Neural progenitor cell (in vitro differentiated cells): ENCODE results near the gene DCST2. TPM values are rescaled to one million over a fixed set of nuclear protein-coding genes. Genes with fewer than 3 reads are reported as not detected.

Experiments used
- DNase-seq: peaks from one replicate; pipeline ENCODE4 v3.0.0-alpha.2; 2016; ENCODE audit warnings: low spot score
- H2AFZ ChIP-seq: fragments of 200-600 bp; sonication (generic); replicated peaks from 2 replicates; pipeline ENCODE4 v1.6.1; 2016; ENCODE audit warnings: antibody characterized with exemption
- H3F3A ChIP-seq: fragments of 200-600 bp; sonication (generic); 2 replicates; pipeline ENCODE4 v1.6.1; 2016; ENCODE audit warnings: antibody characterized with exemption, low read depth
- H3K27ac ChIP-seq: fragments of 200-600 bp; sonication (generic); 2 replicates; pipeline ENCODE4 v1.5.1; 2016; ENCODE audit warnings: mild to moderate bottlenecking
- H3K27me3 ChIP-seq: fragments of 200-600 bp; sonication (generic); 2 replicates; pipeline ENCODE4 v1.6.1; 2016; ENCODE audit warnings: mild to moderate bottlenecking, moderate library complexity
- H3K36me3 ChIP-seq: fragments of 200-600 bp; sonication (generic); 2 replicates; pipeline ENCODE4 v1.5.1; 2016
- H3K4me1 ChIP-seq: fragments of 200-600 bp; sonication (generic); 2 replicates; pipeline ENCODE4 v1.6.1; 2016; ENCODE audit warnings: mixed run types
- H3K4me2 ChIP-seq: fragments of 200-600 bp; sonication (generic); 2 replicates; pipeline ENCODE4 v1.6.1; 2016
- H3K4me3 ChIP-seq: fragments of 200-600 bp; sonication (generic); 2 replicates; pipeline ENCODE4 v1.5.1; 2016
- H3K79me2 ChIP-seq: fragments of 200-600 bp; sonication (generic); 2 replicates; pipeline ENCODE4 v1.6.1; 2016; ENCODE audit warnings: low read depth
- H3K9ac ChIP-seq: fragments of 200-600 bp; sonication (generic); 2 replicates; pipeline ENCODE4 v1.6.1; 2016
- H3K9me3 ChIP-seq: fragments of 200-600 bp; sonication (generic); 2 replicates; pipeline ENCODE4 v1.5.1; 2016; ENCODE audit warnings: low read depth
- H4K20me1 ChIP-seq: fragments of 200-600 bp; sonication (generic); 2 replicates; pipeline ENCODE4 v1.6.1; 2016; ENCODE audit warnings: low read depth
- H3K27ac Mint-ChIP-seq: 3 replicates; pipeline ENCODE4 v1.8.0; 2021; ENCODE audit warnings: mixed read lengths
- H3K27me3 Mint-ChIP-seq: 2 replicates; pipeline ENCODE4 v1.8.0; 2022; ENCODE audit warnings: low read depth, mild to moderate bottlenecking, inconsistent platforms, moderate library complexity, mixed read lengths; ENCODE audit not compliant: insufficient read depth
- H3K36me3 Mint-ChIP-seq: 3 replicates; pipeline ENCODE4 v1.8.0; 2021; ENCODE audit warnings: mixed read lengths
- H3K4me1 Mint-ChIP-seq: 3 replicates; pipeline ENCODE4 v1.8.0; 2021; ENCODE audit warnings: mixed read lengths
- H3K4me3 Mint-ChIP-seq: 3 replicates; pipeline ENCODE4 v1.8.0; 2021; ENCODE audit warnings: mild to moderate bottlenecking, moderate library complexity, mixed read lengths
- H3K9me3 Mint-ChIP-seq: 3 replicates; pipeline ENCODE4 v1.8.0; 2020; ENCODE audit warnings: mixed read lengths
- EZH2 ChIP-seq: fragments of 200-600 bp; sonication (generic); IDR thresholded peaks from 2 replicates; pipeline ENCODE4 v1.6.1; 2017; ENCODE audit warnings: antibody characterized with exemption, mild to moderate bottlenecking, moderate library complexity
- EZH2phosphoT487 ChIP-seq: fragments of 200-600 bp; sonication (generic); IDR thresholded peaks from 2 replicates; pipeline ENCODE4 v1.6.1; 2017; ENCODE audit warnings: antibody characterized with exemption
- total RNA-seq: library from RNA; depleted of rRNA; stranded (reverse); fragments of >200 nt; gene quantifications from 2 replicates; pipeline ENCODE4 v1.2.3, GENCODE V29; 2015; ENCODE audit warnings: low replicate concordance
- TF ChIP-seq, protein P1 (sequence below): fragments of 200-600 bp; sonication (generic); IDR thresholded peaks from 2 replicates; pipeline ENCODE4 v1.5.1; 2017; ENCODE audit warnings: antibody characterized with exemption, mild to moderate bottlenecking

Gene DCST2
- total RNA-seq, 1 donor from 2014 or later = 1.8 TPM

DNA sequence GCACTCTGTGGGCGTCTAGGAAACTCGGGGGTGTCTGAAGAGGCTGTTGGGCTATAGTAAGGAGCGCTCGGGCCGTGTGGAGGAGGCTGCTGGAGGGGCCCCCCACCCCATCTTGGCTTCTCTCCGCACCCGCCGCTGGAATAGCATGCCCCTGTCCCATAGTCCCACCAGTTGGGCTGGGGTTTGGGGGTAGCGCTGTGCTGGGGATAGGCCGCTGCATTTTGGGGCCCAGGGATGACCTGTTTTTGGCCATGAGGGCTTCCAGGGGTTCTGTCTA, 45.6 kb upstream of the DCST2 start:
- Mint-ChIP-seq H3K27ac (peak overlapping the region; percentile 14), H3K9me3 (no peaks in the 10 kb centered on the region), H3K4me1 (peaks cover 53% of the 10 kb centered on the region), H3K36me3 (no peaks in the 10 kb centered on the region), H3K27me3 (peaks cover 49% of the 10 kb centered on the region), H3K4me3 (peak overlapping the region; percentile 94)
- DNase-seq = no peak
- Histone ChIP-seq H3K27ac (no peak overlapping the region), H3K4me2 (peak overlapping the region; percentile 98), H3K9ac (no peak overlapping the region), H3K4me1 (peaks cover 31% of the 10 kb centered on the region), H3K36me3 (no peaks in the 10 kb centered on the region), H3K9me3 (no peaks in the 10 kb centered on the region), H3F3A (peaks cover 66% of the 10 kb centered on the region), H3K27me3 (peaks cover 78% of the 10 kb centered on the region), H3K4me3 (peak overlapping the region; percentile 80), H2AFZ (peak overlapping the region; percentile 22), H4K20me1 (peaks cover 21% of the 10 kb centered on the region), H3K79me2 (no peaks in the 10 kb centered on the region)
- TF ChIP-seq, protein P1, sequence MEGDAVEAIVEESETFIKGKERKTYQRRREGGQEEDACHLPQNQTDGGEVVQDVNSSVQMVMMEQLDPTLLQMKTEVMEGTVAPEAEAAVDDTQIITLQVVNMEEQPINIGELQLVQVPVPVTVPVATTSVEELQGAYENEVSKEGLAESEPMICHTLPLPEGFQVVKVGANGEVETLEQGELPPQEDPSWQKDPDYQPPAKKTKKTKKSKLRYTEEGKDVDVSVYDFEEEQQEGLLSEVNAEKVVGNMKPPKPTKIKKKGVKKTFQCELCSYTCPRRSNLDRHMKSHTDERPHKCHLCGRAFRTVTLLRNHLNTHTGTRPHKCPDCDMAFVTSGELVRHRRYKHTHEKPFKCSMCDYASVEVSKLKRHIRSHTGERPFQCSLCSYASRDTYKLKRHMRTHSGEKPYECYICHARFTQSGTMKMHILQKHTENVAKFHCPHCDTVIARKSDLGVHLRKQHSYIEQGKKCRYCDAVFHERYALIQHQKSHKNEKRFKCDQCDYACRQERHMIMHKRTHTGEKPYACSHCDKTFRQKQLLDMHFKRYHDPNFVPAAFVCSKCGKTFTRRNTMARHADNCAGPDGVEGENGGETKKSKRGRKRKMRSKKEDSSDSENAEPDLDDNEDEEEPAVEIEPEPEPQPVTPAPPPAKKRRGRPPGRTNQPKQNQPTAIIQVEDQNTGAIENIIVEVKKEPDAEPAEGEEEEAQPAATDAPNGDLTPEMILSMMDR = no peak
- TF ChIP-seq EZH2phosphoT487 (no peak), EZH2 (no peak)

DNA sequence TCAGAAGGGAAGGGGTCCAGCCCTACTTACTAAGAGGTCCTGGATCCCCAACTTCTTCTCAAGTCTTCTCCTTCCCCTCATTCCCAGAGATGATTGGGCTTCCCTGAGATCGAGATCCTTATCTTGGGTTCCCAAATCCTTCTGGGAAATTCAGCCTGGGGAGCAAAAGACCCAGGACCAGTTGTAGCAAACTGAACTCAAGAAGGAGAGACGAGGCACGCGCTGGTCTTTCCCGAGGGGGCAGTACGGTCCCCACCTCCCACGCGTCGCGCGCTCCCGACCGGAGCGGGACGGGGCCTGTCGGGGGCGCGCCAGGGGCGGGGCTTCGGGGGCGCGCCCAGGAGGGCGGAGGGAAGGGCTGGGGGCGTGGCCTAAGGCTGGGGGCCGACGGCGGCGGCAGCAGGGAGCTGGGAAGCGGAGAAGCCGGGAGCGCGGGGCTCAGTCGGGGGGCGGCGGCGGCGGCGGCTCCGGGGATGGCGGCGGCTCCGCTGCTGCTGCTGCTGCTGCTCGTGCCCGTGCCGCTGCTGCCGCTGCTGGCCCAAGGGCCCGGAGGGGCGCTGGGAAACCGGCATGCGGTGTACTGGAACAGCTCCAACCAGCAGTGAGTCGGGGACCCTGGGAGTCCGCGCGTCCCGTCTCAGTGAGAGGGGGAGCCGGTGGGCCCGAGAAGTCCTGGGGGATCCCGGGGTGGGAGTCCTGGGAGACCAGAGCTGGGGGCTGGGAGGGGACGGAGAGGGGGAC, 45.1 kb upstream of the DCST2 start, which contains the start of gene EFNA3:
TSS of gene EFNA3 (plus strand) at position 369 of the 741 bp plus-strand sequence. CDS start at position 474, 105 bp downstream.
- Histone ChIP-seq H3K9ac (no peak within 1 kb of the TSS), H3K4me2 (peak within 1 kb of the TSS; percentile 98), H2AFZ (peak within 1 kb of the TSS; percentile 22), H4K20me1 (peaks cover 21% of the 10 kb centered on the region), H3K27me3 (peaks cover 78% of the 10 kb centered on the region), H3K79me2 (no peaks in the 10 kb centered on the region), H3F3A (peaks cover 61% of the 10 kb centered on the region), H3K9me3 (no peaks in the 10 kb centered on the region), H3K4me3 (peak within 1 kb of the TSS; percentile 80), H3K27ac (no peak within 1 kb of the TSS), H3K4me1 (peaks cover 30% of the 10 kb centered on the region), H3K36me3 (no peaks in the 10 kb centered on the region)
- Mint-ChIP-seq H3K4me3 (peak within 1 kb of the TSS; percentile 94), H3K27ac (peak within 1 kb of the TSS; percentile 48), H3K36me3 (no peaks in the 10 kb centered on the region), H3K27me3 (peaks cover 45% of the 10 kb centered on the region), H3K9me3 (no peaks in the 10 kb centered on the region), H3K4me1 (peaks cover 48% of the 10 kb centered on the region)
- TF ChIP-seq EZH2phosphoT487 = peak; percentile 45
- TF ChIP-seq, protein P1 = no peak
- peak; percentile 88 for DNase-seq

DNA sequence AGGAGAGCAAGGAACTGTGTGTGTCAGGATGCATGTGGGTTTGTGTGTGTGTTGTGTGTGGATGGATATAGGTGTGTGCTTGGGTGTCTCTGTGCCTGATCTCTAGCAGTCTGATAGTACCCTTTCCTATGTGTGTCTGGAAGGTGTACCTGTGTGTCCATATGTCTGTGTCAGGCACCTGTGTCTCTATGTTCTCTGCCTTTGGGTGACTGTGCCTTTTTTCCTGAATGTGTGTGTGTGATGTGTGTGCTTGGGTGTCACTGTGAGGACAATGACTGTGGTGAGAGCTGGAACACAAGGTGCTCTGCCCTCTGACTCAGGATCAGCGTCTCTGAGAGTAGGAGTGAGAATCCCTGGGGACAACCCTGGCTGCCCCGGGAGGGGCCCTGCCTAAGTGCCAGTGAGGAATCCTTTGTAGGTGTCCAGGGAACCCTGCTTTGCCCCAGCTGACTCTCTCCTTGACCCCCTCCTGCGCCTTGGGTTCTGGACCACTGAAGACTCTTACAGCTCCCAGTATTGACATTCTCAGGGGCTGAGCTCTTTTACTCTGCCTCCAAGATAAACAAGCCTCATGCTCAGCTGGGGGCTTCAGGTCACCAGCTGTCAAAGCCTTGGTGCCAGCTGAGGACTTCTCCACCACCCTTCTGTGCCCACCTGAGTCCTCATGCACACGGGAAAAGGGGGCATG, 44.3 kb upstream of the DCST2 start:
- H3K4me3 Mint-ChIP-seq = peak overlapping the region; percentile 94
- peaks cover 78% of the 10 kb centered on the region for H3K27me3 ChIP-seq
- H3K4me3 ChIP-seq = peak overlapping the region; percentile 80
- H4K20me1 ChIP-seq = peaks cover 15% of the 10 kb centered on the region
- H3F3A ChIP-seq = peaks cover 62% of the 10 kb centered on the region
- peaks cover 38% of the 10 kb centered on the region for H3K27me3 Mint-ChIP-seq
- TF ChIP-seq, protein P1 = no peak
- no peak for TF ChIP-seq EZH2
- TF ChIP-seq EZH2phosphoT487 = no peak
- H3K79me2 ChIP-seq = no peaks in the 10 kb centered on the region
- no peaks in the 10 kb centered on the region for H3K36me3 Mint-ChIP-seq
- no peaks in the 10 kb centered on the region for H3K36me3 ChIP-seq
- H3K9me3 Mint-ChIP-seq = no peaks in the 10 kb centered on the region
- peaks cover 49% of the 10 kb centered on the region for H3K4me1 Mint-ChIP-seq
- H3K27ac Mint-ChIP-seq = peak overlapping the region; percentile 48
- no peak overlapping the region for H3K9ac ChIP-seq
- no peak overlapping the region for H2AFZ ChIP-seq
- peak overlapping the region; percentile 98 for H3K4me2 ChIP-seq
- H3K27ac ChIP-seq = no peak overlapping the region
- peaks cover 30% of the 10 kb centered on the region for H3K4me1 ChIP-seq
- H3K9me3 ChIP-seq = no peaks in the 10 kb centered on the region
- no peak for DNase-seq
